ENCODE data around the gene RHPN2.
"Not testable (repeated sequence)": the region's sequence is repeated elsewhere in the genome, so short reads cannot be mapped to it uniquely, and the experiment has no call there.

The RHPN2 gene

DNA sequence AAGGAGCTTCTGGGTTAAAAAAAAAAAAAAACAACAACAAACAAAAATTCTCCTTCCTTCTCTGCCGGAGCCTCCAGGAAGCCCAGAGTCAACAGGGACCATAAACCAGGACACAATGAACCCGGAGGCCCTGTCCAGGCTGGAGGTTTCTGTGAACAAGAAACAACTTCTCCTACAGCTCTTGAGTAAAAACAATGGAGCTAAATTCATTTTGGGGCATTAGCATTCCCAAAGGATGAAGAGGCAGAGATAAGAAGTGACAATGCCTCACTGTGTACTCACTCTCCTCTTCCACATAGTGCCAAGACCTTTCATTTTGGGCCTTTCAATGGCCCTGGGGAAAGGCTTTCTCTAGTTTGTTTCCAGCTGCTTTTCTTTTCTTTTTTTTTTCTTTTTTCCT is 9.0 kb downstream of the RHPN2 start:
- no peak for DNase-seq (ENCODE audit: extremely low read depth, low read depth)
- TF ChIP-seq CTCF (IDR thresholded peaks at IDR 0.05; ENCODE audit: low read depth, low read length, missing control alignments), result no peak
- no peak overlapping the region for H3K4me3 ChIP-seq (replicated peaks; ENCODE audit: low read depth, low read length)

DNA sequence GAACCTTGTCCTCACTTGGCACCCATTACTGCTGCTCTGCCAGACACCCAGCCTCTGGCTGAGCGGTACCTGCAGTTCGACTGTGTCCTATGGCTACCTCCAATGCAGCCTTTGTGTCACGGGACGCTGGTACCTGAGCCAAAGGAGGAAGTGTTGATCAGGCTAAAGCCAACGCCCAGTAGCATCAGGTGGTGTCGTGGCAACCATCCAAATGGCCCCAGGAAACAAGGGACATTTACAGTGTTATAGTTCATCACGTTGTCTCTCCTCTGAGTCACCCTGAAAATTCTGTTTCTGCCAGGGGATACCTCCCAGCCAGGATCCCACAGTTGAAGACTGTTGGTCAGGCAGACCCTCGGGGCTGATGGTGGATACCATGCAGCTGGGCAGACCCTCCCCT is 10.1 kb downstream of the RHPN2 start:
- no peak overlapping the region for H3K4me3 ChIP-seq (replicated peaks; ENCODE audit: low read depth, low read length)
- no peak for DNase-seq (ENCODE audit: extremely low read depth, low read depth)
- no peak for TF ChIP-seq CTCF (IDR thresholded peaks at IDR 0.05; ENCODE audit: low read depth, low read length, missing control alignments)

DNA sequence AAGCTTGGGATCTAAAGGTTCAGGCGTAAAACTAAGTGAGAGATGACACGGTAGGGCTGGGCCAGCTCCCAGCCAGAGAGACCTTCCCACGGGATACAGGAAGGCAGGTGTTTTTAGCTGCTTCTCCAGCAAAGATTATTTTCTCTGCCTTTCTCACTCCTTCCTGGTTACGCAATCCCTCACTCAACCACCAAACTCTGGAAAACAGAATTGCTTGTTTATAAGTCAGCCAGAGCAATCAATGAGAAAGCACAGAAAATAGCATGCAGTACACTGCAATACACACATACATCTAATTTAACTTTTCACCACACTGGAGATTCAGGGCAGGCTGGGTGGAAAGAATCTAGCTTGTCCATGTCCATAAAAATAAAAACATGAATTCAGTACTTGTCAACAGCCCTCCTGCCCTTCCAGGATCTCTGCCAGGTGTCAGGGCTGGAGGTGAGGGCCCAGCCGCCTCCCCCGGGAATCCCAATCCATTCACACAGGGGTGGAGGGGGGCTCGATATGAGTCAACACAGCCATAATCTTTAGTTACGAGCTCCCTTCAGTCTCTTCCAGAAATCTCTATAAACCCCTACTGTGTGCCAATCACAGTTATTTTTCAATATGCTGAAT is 12.2 kb downstream of the RHPN2 start:
- no peak for TF ChIP-seq CTCF (IDR thresholded peaks at IDR 0.05; ENCODE audit: low read depth, low read length, missing control alignments)
- DNase-seq (ENCODE audit: extremely low read depth, low read depth), result no peak
- H3K4me3 ChIP-seq (replicated peaks; ENCODE audit: low read depth, low read length), result no peak overlapping the region

GRCh38 chr19:33050110-33050509 is 14.6 kb downstream of the RHPN2 start:
- DNase-seq (ENCODE audit: extremely low read depth, low read depth), result no peak
- no peak overlapping the region for H3K4me3 ChIP-seq (replicated peaks; ENCODE audit: low read depth, low read length)
- TF ChIP-seq CTCF (IDR thresholded peaks at IDR 0.05; ENCODE audit: low read depth, low read length, missing control alignments), result no peak

- H3K4me3 ChIP-seq (replicated peaks; ENCODE audit: low read depth, low read length), result no peak overlapping the region
- no peak for DNase-seq (ENCODE audit: extremely low read depth, low read depth)
- TF ChIP-seq CTCF (IDR thresholded peaks at IDR 0.05; ENCODE audit: low read depth, low read length, missing control alignments), result no peak
These were observed 15.6 kb downstream of the RHPN2 start for GRCh38 chr19:33048806-33049676.

GRCh38 chr19:33047422-33047821 is 17.3 kb downstream of the RHPN2 start:
- no peak for TF ChIP-seq CTCF (IDR thresholded peaks at IDR 0.05; ENCODE audit: low read depth, low read length, missing control alignments)
- no peak for DNase-seq (ENCODE audit: extremely low read depth, low read depth)
- H3K4me3 ChIP-seq (replicated peaks; ENCODE audit: low read depth, low read length), result no peak overlapping the region

DNA sequence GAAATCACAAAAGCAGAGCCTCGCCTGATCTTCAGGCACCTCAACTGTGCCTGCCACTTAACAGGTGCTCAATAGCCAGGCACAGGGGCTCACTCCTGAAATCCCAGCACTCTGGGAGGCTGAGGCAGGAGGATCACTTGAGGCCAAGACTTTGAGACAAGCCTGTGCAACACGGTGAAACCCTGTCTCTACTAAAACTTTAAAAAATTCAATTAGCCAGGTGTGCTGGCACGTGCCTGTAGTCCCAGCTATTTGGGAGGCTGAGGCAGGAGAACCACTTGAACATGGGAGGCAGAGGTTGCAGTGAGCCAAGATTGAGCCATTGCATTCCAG is 22.9 kb downstream of the RHPN2 start:
- not testable (repeated sequence) for H3K4me3 ChIP-seq (replicated peaks; ENCODE audit: low read depth, low read length); DNase-seq (ENCODE audit: extremely low read depth, low read depth)

Measured in HFF-Myc (cell line).